ENCODE data around the gene LAMB4.

LAMB4 gene

GRCh38 chr7:108045669-108046068 lies 84.5 kb downstream of the LAMB4 start:
- TF ChIP-seq CTCF (IDR thresholded peaks at IDR 0.05; ENCODE audit: control insufficient read depth, extremely low read depth, insufficient read depth), result no peak
- H3K4me3 ChIP-seq (ENCODE audit: low read depth, low read length), result no peak overlapping the region
- DNase-seq (ENCODE audit: low read depth), result no peak

GRCh38 chr7:108045154-108045553 lies 85.0 kb downstream of the LAMB4 start:
- TF ChIP-seq CTCF (IDR thresholded peaks at IDR 0.05; ENCODE audit: control insufficient read depth, extremely low read depth, insufficient read depth), result no peak
- H3K4me3 ChIP-seq (ENCODE audit: low read depth, low read length), result no peak overlapping the region
- DNase-seq (ENCODE audit: low read depth), result no peak

GRCh38 chr7:108044345-108044744 lies 85.8 kb downstream of the LAMB4 start:
- TF ChIP-seq CTCF (IDR thresholded peaks at IDR 0.05; ENCODE audit: control insufficient read depth, extremely low read depth, insufficient read depth), result no peak
- DNase-seq (ENCODE audit: low read depth), result no peak
- no peak overlapping the region for H3K4me3 ChIP-seq (ENCODE audit: low read depth, low read length)

GRCh38 chr7:108038986-108039385 lies 91.2 kb downstream of the LAMB4 start:
- H3K4me3 ChIP-seq (ENCODE audit: low read depth, low read length), result no peak overlapping the region
- no peak for TF ChIP-seq CTCF (IDR thresholded peaks at IDR 0.05; ENCODE audit: control insufficient read depth, extremely low read depth, insufficient read depth)
- no peak for DNase-seq (ENCODE audit: low read depth)

- H3K4me3 ChIP-seq (ENCODE audit: low read depth, low read length), result no peak overlapping the region
- TF ChIP-seq CTCF (IDR thresholded peaks at IDR 0.05; ENCODE audit: control insufficient read depth, extremely low read depth, insufficient read depth), result no peak
- DNase-seq (ENCODE audit: low read depth), result no peak
Measured at GRCh38 chr7:108037741-108038140, 92.4 kb downstream of the LAMB4 start.

- no peak for DNase-seq (ENCODE audit: low read depth)
- no peak overlapping the region for H3K4me3 ChIP-seq (ENCODE audit: low read depth, low read length)
- no peak for TF ChIP-seq CTCF (IDR thresholded peaks at IDR 0.05; ENCODE audit: control insufficient read depth, extremely low read depth, insufficient read depth)
Measured at GRCh38 chr7:108037140-108037539, 93.0 kb downstream of the LAMB4 start.

- TF ChIP-seq CTCF (IDR thresholded peaks at IDR 0.05; ENCODE audit: control insufficient read depth, extremely low read depth, insufficient read depth), result no peak
- no peak overlapping the region for H3K4me3 ChIP-seq (ENCODE audit: low read depth, low read length)
- DNase-seq (ENCODE audit: low read depth), result no peak
Measured at GRCh38 chr7:108034586-108034985, 95.6 kb downstream of the LAMB4 start.
